ENCODE results near the gene PAPPA. TPM values are rescaled to one million over a fixed set of nuclear protein-coding genes. Genes with fewer than 3 reads are reported as not detected.

PAPPA gene
- total RNA-seq, 3 donors from 2014 or later (not counting 1 experiment from before 2014, with no cell fraction given), result not detected

GRCh38 chr9:116417464-116417863, 263.9 kb downstream of the PAPPA start:
- Mint-ChIP-seq H3K4me1 (no peaks in the 10 kb centered on the region), H3K4me3 (no peak overlapping the region), H3K9me3 (peaks cover 0 to 2% of the 10 kb centered on the region in 2 donors), H3K27ac (no peak overlapping the region), H3K36me3 (no peaks in the 10 kb centered on the region), H3K27me3 (ENCODE audit: low read depth in 2 of 2) (no peaks in the 10 kb centered on the region)
- ATAC-seq, result no peak
- Histone ChIP-seq H3K27ac (ENCODE audit: low read length) (no peak overlapping the region), H3K9me3 (ENCODE audit: control insufficient read depth, insufficient read depth, low read length) (no peaks in the 10 kb centered on the region), H3K27me3 (ENCODE audit: control insufficient read depth, insufficient read depth, low read length) (no peaks in the 10 kb centered on the region), H3K36me3 (ENCODE audit: control insufficient read depth, insufficient read depth, low read length) (no peaks in the 10 kb centered on the region), H3K4me1 (ENCODE audit: control insufficient read depth, insufficient read depth, low read length) (no peaks in the 10 kb centered on the region), H3K4me3 (ENCODE audit: low read length) (no peak overlapping the region)
- TF ChIP-seq CTCF (IDR thresholded peaks at IDR 0.05), result no peak
- WGBS (ENCODE audit: insufficient coverage), result 89% methylated on average over 2 of the region's 2 CpGs
- intact Hi-C loops (cut with micrococcal nuclease), result no loop called here
- no peak for DNase-seq

GRCh38 chr9:116419181-116419580, 265.6 kb downstream of the PAPPA start:
- Mint-ChIP-seq H3K27ac (no peak overlapping the region), H3K27me3 (ENCODE audit: low read depth in 2 of 2) (no peaks in the 10 kb centered on the region), H3K4me3 (no peak overlapping the region), H3K4me1 (no peaks in the 10 kb centered on the region), H3K9me3 (peaks cover 0 to 2% of the 10 kb centered on the region in 2 donors), H3K36me3 (no peaks in the 10 kb centered on the region)
- DNase-seq, result no peak
- Histone ChIP-seq H3K27ac (ENCODE audit: low read length) (no peak overlapping the region), H3K4me3 (ENCODE audit: low read length) (no peak overlapping the region), H3K9me3 (ENCODE audit: control insufficient read depth, insufficient read depth, low read length) (no peaks in the 10 kb centered on the region), H3K27me3 (ENCODE audit: control insufficient read depth, insufficient read depth, low read length) (no peaks in the 10 kb centered on the region), H3K36me3 (ENCODE audit: control insufficient read depth, insufficient read depth, low read length) (no peaks in the 10 kb centered on the region), H3K4me1 (ENCODE audit: control insufficient read depth, insufficient read depth, low read length) (no peaks in the 10 kb centered on the region)
- WGBS (ENCODE audit: insufficient coverage), result 56% methylated on average over 3 of the region's 3 CpGs
- ATAC-seq, result no peak
- no peak for TF ChIP-seq CTCF (IDR thresholded peaks at IDR 0.05)
- intact Hi-C loops (cut with micrococcal nuclease), result no loop called here

- DNase-seq, result no peak
- Mint-ChIP-seq H3K36me3 (no peaks in the 10 kb centered on the region), H3K27me3 (ENCODE audit: low read depth in 2 of 2) (no peaks in the 10 kb centered on the region), H3K9me3 (peaks cover 0 to 2% of the 10 kb centered on the region in 2 donors), H3K4me3 (no peak overlapping the region), H3K4me1 (no peaks in the 10 kb centered on the region), H3K27ac (no peak overlapping the region)
- no peak overlapping the region for H3K27ac ChIP-seq (ENCODE audit: low read length)
- no peak for ATAC-seq
- no peak overlapping the region for H3K4me3 ChIP-seq (ENCODE audit: low read length)
- H3K36me3 ChIP-seq (ENCODE audit: control insufficient read depth, insufficient read depth, low read length), result no peaks in the 10 kb centered on the region
- TF ChIP-seq CTCF (IDR thresholded peaks at IDR 0.05), result no peak
- intact Hi-C loops (cut with micrococcal nuclease), result no loop called here
- no peaks in the 10 kb centered on the region for H3K27me3 ChIP-seq (ENCODE audit: control insufficient read depth, insufficient read depth, low read length)
- 90% methylated on average over 1 of the region's 1 CpG for WGBS (ENCODE audit: insufficient coverage)
- no peaks in the 10 kb centered on the region for H3K4me1 ChIP-seq (ENCODE audit: control insufficient read depth, insufficient read depth, low read length)
- no peaks in the 10 kb centered on the region for H3K9me3 ChIP-seq (ENCODE audit: control insufficient read depth, insufficient read depth, low read length)
These were observed 267.5 kb downstream of the PAPPA start for GRCh38 chr9:116420993-116421538.
